Measurements from ENCODE around the gene PCDHGA2. TPM values are rescaled to one million over a fixed set of nuclear protein-coding genes. Genes with fewer than 3 reads are reported as not detected.

Gene PCDHGA2
- total RNA-seq, 1 donor from 2014 or later, result 0.71 TPM

DNA sequence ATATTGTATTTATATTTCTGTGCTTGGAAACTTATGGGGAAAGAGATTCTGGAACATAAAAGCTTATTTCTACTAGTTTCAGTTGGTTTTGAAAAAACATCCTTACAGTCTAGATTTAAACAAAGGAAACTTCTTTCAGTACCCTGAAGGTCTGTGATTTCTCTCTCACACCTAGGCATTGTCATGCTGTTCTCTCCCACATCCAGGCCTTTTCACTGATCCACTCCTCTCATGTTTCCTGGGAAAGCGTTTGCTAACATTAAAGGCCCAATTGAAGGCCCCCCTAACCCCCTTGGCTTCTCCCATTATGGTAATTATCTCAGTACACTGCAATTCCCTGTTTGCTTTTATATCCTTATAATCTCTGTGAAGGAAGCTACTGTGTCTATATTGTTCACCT, 4.2 kb downstream of the PCDHGA2 start:
- no peaks in the 10 kb centered on the region for H3K36me3 ChIP-seq
- Mint-ChIP-seq H3K27ac (no peak overlapping the region), H3K36me3 (peaks cover 6% of the 10 kb centered on the region), H3K4me3 (no peak overlapping the region), H3K4me1 (no peaks in the 10 kb centered on the region), H3K9me3 (peaks cover 60% of the 10 kb centered on the region), H3K27me3 (ENCODE audit: insufficient read depth, low read depth) (peaks cover 9% of the 10 kb centered on the region)
- no peak overlapping the region for H2AFZ ChIP-seq (replicated peaks)
- H3K27me3 ChIP-seq, result no peaks in the 10 kb centered on the region
- H3K79me2 ChIP-seq (ENCODE audit: low read depth), result no peaks in the 10 kb centered on the region
- no peaks in the 10 kb centered on the region for H4K20me1 ChIP-seq (ENCODE audit: low read depth)
- TF ChIP-seq EZH2 (IDR thresholded peaks at IDR 0.05) (no peak), EZH2phosphoT487 (IDR thresholded peaks at IDR 0.05) (no peak)
- TF ChIP-seq, protein P1, sequence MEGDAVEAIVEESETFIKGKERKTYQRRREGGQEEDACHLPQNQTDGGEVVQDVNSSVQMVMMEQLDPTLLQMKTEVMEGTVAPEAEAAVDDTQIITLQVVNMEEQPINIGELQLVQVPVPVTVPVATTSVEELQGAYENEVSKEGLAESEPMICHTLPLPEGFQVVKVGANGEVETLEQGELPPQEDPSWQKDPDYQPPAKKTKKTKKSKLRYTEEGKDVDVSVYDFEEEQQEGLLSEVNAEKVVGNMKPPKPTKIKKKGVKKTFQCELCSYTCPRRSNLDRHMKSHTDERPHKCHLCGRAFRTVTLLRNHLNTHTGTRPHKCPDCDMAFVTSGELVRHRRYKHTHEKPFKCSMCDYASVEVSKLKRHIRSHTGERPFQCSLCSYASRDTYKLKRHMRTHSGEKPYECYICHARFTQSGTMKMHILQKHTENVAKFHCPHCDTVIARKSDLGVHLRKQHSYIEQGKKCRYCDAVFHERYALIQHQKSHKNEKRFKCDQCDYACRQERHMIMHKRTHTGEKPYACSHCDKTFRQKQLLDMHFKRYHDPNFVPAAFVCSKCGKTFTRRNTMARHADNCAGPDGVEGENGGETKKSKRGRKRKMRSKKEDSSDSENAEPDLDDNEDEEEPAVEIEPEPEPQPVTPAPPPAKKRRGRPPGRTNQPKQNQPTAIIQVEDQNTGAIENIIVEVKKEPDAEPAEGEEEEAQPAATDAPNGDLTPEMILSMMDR (IDR thresholded peaks at IDR 0.05), result no peak
- H3K9ac ChIP-seq, result no peak overlapping the region
- no peak overlapping the region for H3K27ac ChIP-seq
- H3K4me2 ChIP-seq, result no peak overlapping the region
- H3K4me1 ChIP-seq, result no peaks in the 10 kb centered on the region
- H3F3A ChIP-seq (ENCODE audit: low read depth), result no peaks in the 10 kb centered on the region
- DNase-seq (ENCODE audit: low spot score), result no peak
- H3K4me3 ChIP-seq, result no peak overlapping the region
- peaks cover 18% of the 10 kb centered on the region for H3K9me3 ChIP-seq (ENCODE audit: low read depth)

GRCh38 chr5:141343242-141343952, 4.8 kb downstream of the PCDHGA2 start, which contains the start of gene PCDHGA3:
Gene PCDHGA3 (plus strand): TSS chr5:141343829. CDS start chr5:141344034, 205 bp downstream.
- H3F3A ChIP-seq (ENCODE audit: low read depth), result no peaks in the 10 kb centered on the region
- Mint-ChIP-seq H3K9me3 (peaks cover 55% of the 10 kb centered on the region), H3K36me3 (peaks cover 6% of the 10 kb centered on the region), H3K4me1 (no peaks in the 10 kb centered on the region), H3K4me3 (no peak within 1 kb of the TSS), H3K27me3 (ENCODE audit: insufficient read depth, low read depth) (peaks cover 9% of the 10 kb centered on the region), H3K27ac (no peak within 1 kb of the TSS)
- no peaks in the 10 kb centered on the region for H3K36me3 ChIP-seq
- H3K4me1 ChIP-seq, result no peaks in the 10 kb centered on the region
- TF ChIP-seq EZH2 (IDR thresholded peaks at IDR 0.05), result no peak
- TF ChIP-seq, protein P1 (IDR thresholded peaks at IDR 0.05), result peak; percentile 45
- no peaks in the 10 kb centered on the region for H4K20me1 ChIP-seq (ENCODE audit: low read depth)
- H3K79me2 ChIP-seq (ENCODE audit: low read depth), result no peaks in the 10 kb centered on the region
- H3K4me2 ChIP-seq, result no peak within 1 kb of the TSS
- no peak within 1 kb of the TSS for H3K9ac ChIP-seq
- H3K4me3 ChIP-seq, result no peak within 1 kb of the TSS
- H3K9me3 ChIP-seq (ENCODE audit: low read depth), result peaks cover 18% of the 10 kb centered on the region
- H2AFZ ChIP-seq (replicated peaks), result peak within 1 kb of the TSS; percentile 42
- no peaks in the 10 kb centered on the region for H3K27me3 ChIP-seq
- no peak for DNase-seq (ENCODE audit: low spot score)
- no peak within 1 kb of the TSS for H3K27ac ChIP-seq

DNA sequence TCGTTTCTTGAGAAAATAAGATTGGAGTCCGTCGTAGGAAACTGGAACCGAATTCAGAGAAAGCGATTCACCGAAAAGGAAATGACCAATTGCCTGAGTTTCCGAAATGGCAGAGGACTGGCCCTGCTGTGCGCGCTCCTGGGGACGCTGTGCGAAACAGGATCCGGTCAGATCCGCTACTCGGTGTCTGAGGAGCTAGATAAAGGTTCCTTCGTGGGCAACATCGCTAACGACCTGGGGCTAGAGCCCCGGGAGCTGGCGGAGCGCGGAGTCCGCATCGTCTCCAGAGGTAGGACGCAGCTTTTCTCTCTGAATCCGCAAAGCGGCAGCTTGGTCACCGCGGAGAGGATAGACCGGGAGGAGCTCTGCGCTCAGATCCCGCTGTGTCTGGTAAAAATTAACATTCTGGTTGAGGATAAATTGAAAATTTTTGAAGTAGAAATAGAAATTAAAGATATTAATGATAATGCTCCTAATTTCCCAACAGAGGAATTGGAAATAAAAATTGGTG, 5.4 kb downstream of the PCDHGA2 start:
- no peak overlapping the region for H3K27ac Mint-ChIP-seq
- Histone ChIP-seq H3K27ac (no peak overlapping the region), H3K9me3 (ENCODE audit: low read depth) (peaks cover 18% of the 10 kb centered on the region), H4K20me1 (ENCODE audit: low read depth) (no peaks in the 10 kb centered on the region), H3F3A (ENCODE audit: low read depth) (no peaks in the 10 kb centered on the region), H2AFZ (replicated peaks) (peak overlapping the region; percentile 42), H3K9ac (no peak overlapping the region), H3K4me2 (no peak overlapping the region), H3K36me3 (no peaks in the 10 kb centered on the region), H3K27me3 (no peaks in the 10 kb centered on the region), H3K79me2 (ENCODE audit: low read depth) (no peaks in the 10 kb centered on the region), H3K4me1 (no peaks in the 10 kb centered on the region), H3K4me3 (no peak overlapping the region)
- DNase-seq (ENCODE audit: low spot score), result no peak
- H3K4me1 Mint-ChIP-seq, result no peaks in the 10 kb centered on the region
- H3K27me3 Mint-ChIP-seq (ENCODE audit: insufficient read depth, low read depth), result peaks cover 7% of the 10 kb centered on the region
- H3K36me3 Mint-ChIP-seq, result peaks cover 6% of the 10 kb centered on the region
- H3K9me3 Mint-ChIP-seq, result peaks cover 51% of the 10 kb centered on the region
- H3K4me3 Mint-ChIP-seq, result no peak overlapping the region
- TF ChIP-seq, protein P1 (IDR thresholded peaks at IDR 0.05), result no peak
- TF ChIP-seq EZH2 (IDR thresholded peaks at IDR 0.05) (no peak), EZH2phosphoT487 (IDR thresholded peaks at IDR 0.05) (no peak)

Measured in neural progenitor cell (in vitro differentiated cells).